ENCODE data around the gene BEX4.
"Not testable (repeated sequence)": the region's sequence is repeated elsewhere in the genome, so short reads cannot be mapped to it uniquely, and the experiment has no call there.

The BEX4 gene

GRCh38 chrX:103214870-103215424 lies at the start of gene BEX4:
BEX4 (plus strand) TSS chrX:103215108; CDS start chrX:103216154, 1,046 bp downstream.
- Mint-ChIP-seq H3K27me3 (no peaks in the 10 kb centered on the region), H3K27ac (peak within 1 kb of the TSS; percentile 56), H3K36me3 (ENCODE audit: low read depth) (peaks cover 10% of the 10 kb centered on the region), H3K9me3 (no peaks in the 10 kb centered on the region), H3K4me1 (peaks cover 27% of the 10 kb centered on the region), H3K4me3 (peak within 1 kb of the TSS; percentile 75)
- ATAC-seq (peak; percentile 93), DNase-seq (peak; percentile 80)

DNA sequence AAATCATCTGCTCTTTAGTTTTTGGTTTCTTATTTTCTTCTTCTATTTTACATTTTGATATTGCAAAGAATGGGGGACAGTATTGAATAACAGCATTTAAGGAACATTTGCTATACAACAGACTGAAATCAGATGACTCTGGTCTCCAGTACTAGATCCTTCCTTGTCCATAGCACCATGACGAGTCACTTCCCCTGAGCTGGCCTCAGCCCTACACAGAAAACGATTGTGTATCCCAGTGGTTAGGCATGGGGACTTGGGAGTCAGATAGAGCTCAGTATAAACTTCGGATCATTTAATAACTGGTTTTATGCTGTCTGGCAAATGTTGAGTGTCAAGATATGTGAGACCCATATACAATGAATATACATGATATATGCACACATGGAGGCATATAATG lies 44.7 kb upstream of the BEX4 start:
- Mint-ChIP-seq H3K27ac (no peak overlapping the region), H3K9me3 (no peaks in the 10 kb centered on the region), H3K4me1 (no peaks in the 10 kb centered on the region), H3K27me3 (peaks cover 2% of the 10 kb centered on the region), H3K4me3 (no peak overlapping the region), H3K36me3 (ENCODE audit: low read depth) (no peaks in the 10 kb centered on the region)
- DNase-seq (no peak), ATAC-seq (no peak)

- no peaks in the 10 kb centered on the region for H3K36me3 Mint-ChIP-seq (ENCODE audit: low read depth)
- no peaks in the 10 kb centered on the region for H3K9me3 Mint-ChIP-seq
- no peaks in the 10 kb centered on the region for H3K27me3 Mint-ChIP-seq
- DNase-seq (no peak), ATAC-seq (no peak)
- no peak overlapping the region for H3K27ac Mint-ChIP-seq
- H3K4me3 Mint-ChIP-seq = no peak overlapping the region
- H3K4me1 Mint-ChIP-seq = no peaks in the 10 kb centered on the region
Observed at GRCh38 chrX:103171353-103171752, 43.6 kb upstream of the BEX4 start.

DNA sequence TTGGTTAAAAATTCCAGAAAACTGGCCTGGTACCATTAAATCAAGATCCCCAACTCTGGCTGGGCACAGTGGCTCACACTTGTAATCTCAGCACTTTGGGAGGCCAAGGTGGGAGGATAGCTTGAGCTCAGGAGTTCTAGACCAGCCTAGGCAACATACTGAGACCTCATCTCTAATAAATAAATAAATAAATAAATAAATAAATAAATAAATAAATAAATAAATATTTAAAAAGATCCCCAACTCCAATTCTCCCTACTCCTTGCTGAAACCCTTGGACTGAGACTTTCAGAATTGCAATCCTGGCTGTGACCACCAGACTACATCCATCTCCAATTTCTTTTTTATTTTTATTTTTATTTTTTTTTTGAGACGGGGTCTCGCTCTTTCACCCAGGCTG lies 39.7 kb upstream of the BEX4 start:
- not testable (repeated sequence) for ATAC-seq; H3K4me3 Mint-ChIP-seq; DNase-seq; H3K36me3 Mint-ChIP-seq (ENCODE audit: low read depth); H3K27me3 Mint-ChIP-seq; H3K27ac Mint-ChIP-seq; H3K4me1 Mint-ChIP-seq; H3K9me3 Mint-ChIP-seq

DNA sequence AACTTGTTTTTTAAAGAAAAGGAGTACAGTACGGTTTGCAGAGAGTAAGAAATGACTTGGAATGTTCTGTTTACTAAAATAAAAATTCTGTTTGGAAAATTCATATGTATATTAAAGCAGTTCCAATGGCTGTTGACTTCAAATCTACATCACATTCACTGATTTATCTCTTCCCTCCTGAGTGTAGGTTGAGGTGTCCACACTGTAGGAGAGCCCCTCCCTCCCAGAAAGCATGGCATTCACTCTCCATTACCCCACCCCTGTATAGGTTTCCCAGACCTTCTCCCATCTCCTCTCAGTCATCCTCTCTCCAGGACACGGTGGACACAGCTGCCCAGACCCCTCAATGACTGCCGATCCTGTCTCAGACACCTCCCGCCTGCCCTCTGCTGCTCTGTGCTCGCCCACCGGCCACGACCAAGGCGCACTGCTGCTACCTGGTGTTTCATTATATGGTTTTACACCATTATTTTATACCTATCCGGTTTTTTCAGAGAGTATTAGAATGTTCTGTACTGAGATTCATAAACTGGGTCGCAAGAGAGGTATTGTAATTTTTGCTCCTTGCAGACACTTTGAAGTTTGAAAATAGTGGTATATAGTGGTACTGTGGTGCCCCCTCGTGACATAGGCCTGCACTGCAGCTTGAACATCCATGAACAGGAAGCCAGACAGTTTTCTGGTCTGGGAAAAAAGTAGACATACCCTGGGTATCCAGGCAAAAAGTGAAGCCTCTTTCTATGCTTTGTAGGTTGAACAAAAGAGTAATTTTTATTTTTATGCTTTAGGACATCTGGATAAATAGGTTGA lies 38.8 kb upstream of the BEX4 start:
- H3K4me3 Mint-ChIP-seq = peak overlapping the region; percentile 32
- no peaks in the 10 kb centered on the region for H3K9me3 Mint-ChIP-seq
- H3K27me3 Mint-ChIP-seq = peaks cover 6% of the 10 kb centered on the region
- ATAC-seq (no peak), DNase-seq (peak; percentile 52)
- H3K36me3 Mint-ChIP-seq (ENCODE audit: low read depth) = no peaks in the 10 kb centered on the region
- no peak overlapping the region for H3K27ac Mint-ChIP-seq
- H3K4me1 Mint-ChIP-seq = no peaks in the 10 kb centered on the region

GRCh38 chrX:103177556-103177955 lies 37.4 kb upstream of the BEX4 start:
- Mint-ChIP-seq H3K27ac (no peak overlapping the region), H3K36me3 (ENCODE audit: low read depth) (no peaks in the 10 kb centered on the region), H3K27me3 (peaks cover 6% of the 10 kb centered on the region), H3K4me3 (no peak overlapping the region), H3K4me1 (no peaks in the 10 kb centered on the region), H3K9me3 (no peaks in the 10 kb centered on the region)
- DNase-seq (no peak), ATAC-seq (no peak)

DNA sequence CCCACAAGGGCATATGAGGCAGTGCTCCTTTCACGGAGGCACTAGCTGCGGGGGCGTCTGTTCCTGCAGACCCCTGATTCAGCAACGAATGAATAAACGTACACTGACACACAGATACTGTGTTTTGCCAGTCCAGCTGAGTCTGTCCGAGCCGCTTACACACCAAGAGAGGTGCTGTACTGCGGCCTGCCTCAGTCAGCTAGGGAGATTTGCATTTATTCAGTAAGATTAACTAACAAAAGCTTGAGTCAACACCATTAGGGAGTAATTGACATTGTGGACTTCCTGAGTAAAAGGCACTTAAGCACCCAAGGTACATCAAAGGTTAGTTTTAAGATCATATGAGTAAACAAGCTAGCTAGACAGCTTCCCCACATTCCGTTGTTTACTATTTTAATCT lies 31.0 kb upstream of the BEX4 start:
- DNase-seq = no peak
- ATAC-seq = no peak
- H3K4me1 Mint-ChIP-seq = no peaks in the 10 kb centered on the region
- peaks cover 7% of the 10 kb centered on the region for H3K27me3 Mint-ChIP-seq
- no peak overlapping the region for H3K27ac Mint-ChIP-seq
- no peaks in the 10 kb centered on the region for H3K36me3 Mint-ChIP-seq (ENCODE audit: low read depth)
- H3K9me3 Mint-ChIP-seq = no peaks in the 10 kb centered on the region
- no peak overlapping the region for H3K4me3 Mint-ChIP-seq

- no peaks in the 10 kb centered on the region for H3K9me3 Mint-ChIP-seq
- H3K27me3 Mint-ChIP-seq = peaks cover 3% of the 10 kb centered on the region
- ATAC-seq (no peak), DNase-seq (no peak)
- H3K4me3 Mint-ChIP-seq = no peak overlapping the region
- no peaks in the 10 kb centered on the region for H3K36me3 Mint-ChIP-seq (ENCODE audit: low read depth)
- no peak overlapping the region for H3K27ac Mint-ChIP-seq
- H3K4me1 Mint-ChIP-seq = no peaks in the 10 kb centered on the region
Observed at GRCh38 chrX:103187953-103188475, 26.9 kb upstream of the BEX4 start.

DNA sequence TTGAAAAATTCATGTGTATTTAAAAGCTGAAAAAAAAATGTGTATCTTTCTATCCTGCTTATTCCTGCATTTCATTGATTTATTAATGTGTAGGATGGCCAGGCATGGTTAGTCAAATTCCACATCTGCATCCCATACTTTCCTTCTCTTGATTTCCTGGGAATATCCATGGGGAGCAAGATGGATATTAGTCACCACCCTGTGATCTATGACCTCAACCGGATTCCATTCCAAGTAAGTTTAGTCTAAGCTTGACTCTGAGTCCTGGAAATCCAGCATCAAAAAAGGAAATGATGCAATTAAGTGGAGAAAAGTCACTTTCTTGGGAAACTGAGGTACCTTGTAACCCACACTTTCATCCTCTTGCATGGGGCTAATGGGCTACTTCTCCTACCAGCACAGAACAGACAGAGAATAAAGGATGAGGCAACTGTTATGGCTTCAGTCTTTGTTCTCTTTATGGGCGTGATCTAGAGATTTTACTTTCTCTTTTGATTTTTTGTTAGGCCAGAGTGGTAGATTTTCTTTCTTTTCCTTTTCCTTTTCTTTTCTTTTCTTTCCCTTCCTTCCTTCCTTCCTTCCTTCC lies 17.1 kb upstream of the BEX4 start:
- ATAC-seq (no peak), DNase-seq (no peak)
- Mint-ChIP-seq H3K36me3 (ENCODE audit: low read depth) (no peaks in the 10 kb centered on the region), H3K4me1 (no peaks in the 10 kb centered on the region), H3K9me3 (no peaks in the 10 kb centered on the region), H3K27me3 (no peaks in the 10 kb centered on the region), H3K4me3 (no peak overlapping the region), H3K27ac (no peak overlapping the region)

DNA sequence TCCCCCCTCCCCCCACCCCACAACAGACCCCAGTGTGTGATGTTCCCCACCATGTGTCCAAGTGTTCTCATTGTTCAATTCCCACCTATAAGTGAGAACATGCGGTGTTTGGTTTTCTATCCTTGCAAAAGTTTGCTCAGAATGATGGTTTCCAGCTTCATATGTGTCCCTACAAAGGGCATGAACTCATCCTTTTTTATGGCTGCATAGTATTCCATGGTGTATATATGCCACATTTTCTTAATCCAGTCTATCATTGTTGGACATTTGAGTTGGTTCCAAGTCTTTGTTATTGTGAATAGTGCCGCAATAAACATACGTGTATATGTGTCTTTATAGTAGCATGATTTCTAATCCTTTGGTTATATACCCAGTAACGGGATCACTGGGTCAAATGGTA lies 16.2 kb upstream of the BEX4 start:
- H3K36me3 Mint-ChIP-seq (ENCODE audit: low read depth); DNase-seq; H3K9me3 Mint-ChIP-seq; H3K4me1 Mint-ChIP-seq; ATAC-seq; H3K4me3 Mint-ChIP-seq; H3K27me3 Mint-ChIP-seq; H3K27ac Mint-ChIP-seq: not testable (repeated sequence)

DNA sequence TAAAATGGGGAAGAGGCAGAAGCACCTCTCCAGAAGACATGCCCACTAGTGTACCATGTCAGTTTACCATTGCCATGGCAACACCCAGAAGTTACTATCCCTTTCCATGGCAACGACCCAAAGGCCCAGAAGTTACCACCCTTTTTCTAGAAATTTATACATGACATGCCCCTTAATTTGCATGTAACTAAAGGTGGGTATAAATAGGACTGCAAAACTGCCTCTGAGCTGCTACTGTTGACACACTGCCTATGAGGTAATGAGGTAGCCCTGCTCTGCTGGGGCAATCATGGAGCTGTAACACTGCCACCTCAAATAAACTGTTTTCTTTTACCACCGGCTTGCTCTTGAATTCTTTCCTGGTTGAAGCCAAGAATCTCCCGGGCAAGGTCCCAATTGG lies 13.9 kb upstream of the BEX4 start:
- no peaks in the 10 kb centered on the region for H3K9me3 Mint-ChIP-seq
- no peak overlapping the region for H3K4me3 Mint-ChIP-seq
- no peak overlapping the region for H3K27ac Mint-ChIP-seq
- H3K36me3 Mint-ChIP-seq (ENCODE audit: low read depth) = no peaks in the 10 kb centered on the region
- DNase-seq (no peak), ATAC-seq (no peak)
- H3K4me1 Mint-ChIP-seq = no peaks in the 10 kb centered on the region
- H3K27me3 Mint-ChIP-seq = peaks cover 2% of the 10 kb centered on the region

DNA sequence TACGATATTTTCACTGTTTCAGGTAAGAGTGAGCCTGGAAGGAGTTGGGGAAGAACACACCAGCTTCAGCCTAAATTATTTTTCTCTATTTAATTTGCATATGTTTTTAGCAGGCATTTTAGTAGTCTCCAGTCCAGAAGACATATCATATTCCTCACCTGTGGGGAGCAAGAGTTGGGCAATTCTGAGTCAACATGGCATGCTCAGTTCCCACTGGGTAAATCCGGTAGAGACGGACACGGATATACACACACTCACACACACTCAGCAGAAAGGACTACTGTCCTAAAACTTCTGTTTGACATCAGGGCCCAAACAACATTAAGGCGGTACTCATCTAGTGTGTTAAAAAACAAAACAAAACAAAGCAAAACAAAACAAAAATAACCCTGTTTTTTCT lies 4.9 kb upstream of the BEX4 start:
- H3K4me1 Mint-ChIP-seq = peaks cover 4% of the 10 kb centered on the region
- no peak overlapping the region for H3K27ac Mint-ChIP-seq
- H3K4me3 Mint-ChIP-seq = no peak overlapping the region
- no peaks in the 10 kb centered on the region for H3K27me3 Mint-ChIP-seq
- ATAC-seq (no peak), DNase-seq (no peak)
- no peaks in the 10 kb centered on the region for H3K9me3 Mint-ChIP-seq
- no peaks in the 10 kb centered on the region for H3K36me3 Mint-ChIP-seq (ENCODE audit: low read depth)

DNA sequence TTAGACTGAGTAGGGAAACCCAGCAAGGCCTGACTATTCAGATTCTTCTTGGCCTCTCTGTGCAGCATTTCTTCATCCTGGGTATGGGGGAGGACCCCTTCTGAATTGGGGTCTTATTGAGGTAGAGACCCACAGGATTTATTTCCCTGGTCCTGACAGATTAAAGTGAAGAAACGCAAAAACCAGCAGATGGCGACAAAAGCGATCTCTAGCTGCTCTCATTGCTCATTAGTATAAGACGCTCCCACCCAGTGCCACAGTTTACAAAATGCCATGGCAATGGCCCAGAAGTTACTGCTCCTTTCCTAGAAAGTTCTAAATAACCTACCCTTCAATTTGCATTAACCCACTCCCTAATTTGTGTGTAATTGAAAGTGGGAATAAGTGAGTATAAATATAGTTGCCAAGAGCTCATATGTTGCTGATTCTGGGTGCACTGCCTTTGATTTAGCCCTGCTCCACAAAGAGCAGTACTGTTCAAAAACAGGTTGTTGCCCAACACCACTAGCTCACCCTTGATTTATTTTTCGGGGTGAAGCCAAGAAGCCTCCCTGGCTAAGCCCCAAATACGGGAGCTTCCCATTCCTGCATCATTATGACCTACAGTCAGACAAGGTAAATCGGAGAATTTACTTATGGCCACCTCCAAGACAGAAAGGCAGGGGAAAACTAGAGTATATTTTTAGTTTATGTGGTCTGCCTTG lies 3.7 kb upstream of the BEX4 start:
- Mint-ChIP-seq H3K27ac (no peak overlapping the region), H3K27me3 (no peaks in the 10 kb centered on the region), H3K4me3 (no peak overlapping the region), H3K4me1 (peaks cover 9% of the 10 kb centered on the region), H3K36me3 (ENCODE audit: low read depth) (peaks cover 3% of the 10 kb centered on the region), H3K9me3 (no peaks in the 10 kb centered on the region)
- ATAC-seq (no peak), DNase-seq (peak; percentile 29)

DNA sequence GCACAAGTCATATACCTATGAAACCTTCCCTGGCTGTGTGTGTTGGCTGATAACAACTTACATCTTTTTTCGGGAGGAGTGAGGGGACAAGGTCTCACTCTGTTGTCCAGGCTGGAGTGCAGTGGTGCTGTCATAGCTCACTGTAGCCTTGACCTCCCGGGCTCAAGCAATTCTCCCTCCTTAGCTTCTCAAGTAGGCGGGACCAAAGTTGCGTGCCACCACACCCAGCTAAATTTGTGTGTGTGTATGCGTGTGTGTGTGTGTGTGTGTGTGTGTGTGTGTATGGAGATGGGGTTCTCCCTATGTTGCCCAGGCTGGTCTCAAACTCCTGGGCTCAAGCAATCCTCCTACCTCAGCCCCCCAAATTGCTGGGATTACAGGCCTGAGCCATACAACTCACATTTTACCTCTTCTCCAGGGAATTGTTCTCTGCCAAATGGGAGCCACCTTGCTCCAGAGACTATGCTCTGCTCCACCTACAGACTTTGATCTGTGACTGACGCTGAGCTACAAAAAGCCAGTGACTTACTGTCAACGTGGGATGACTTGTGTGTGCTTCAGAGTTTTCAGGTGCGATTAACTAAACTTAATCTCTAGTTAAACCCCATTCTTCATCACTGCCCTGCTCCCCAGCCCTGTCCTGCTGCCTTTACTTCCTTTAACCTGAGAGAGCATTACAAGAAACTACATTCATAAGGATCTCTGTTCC lies 2.0 kb upstream of the BEX4 start:
- no peak overlapping the region for H3K4me3 Mint-ChIP-seq
- H3K4me1 Mint-ChIP-seq = peaks cover 23% of the 10 kb centered on the region
- no peaks in the 10 kb centered on the region for H3K27me3 Mint-ChIP-seq
- H3K27ac Mint-ChIP-seq = no peak overlapping the region
- no peaks in the 10 kb centered on the region for H3K9me3 Mint-ChIP-seq
- DNase-seq (no peak), ATAC-seq (no peak)
- H3K36me3 Mint-ChIP-seq (ENCODE audit: low read depth) = peaks cover 10% of the 10 kb centered on the region

Data from activated naive CD8-positive, alpha-beta T cell treated with anti-CD3 and anti-CD28 coated beads, Interleukin-2, amount 50 U/mL, for 24 hours (primary cell).